Stomach smooth muscle (tissue), 2 donors: ENCODE data around the gene TMEM126A.
A peak's percentile ranks its signal among the peaks of the same experiment; 100 is the strongest.

ENCODE experiments used
- H3K27ac ChIP-seq: one replicate; pipeline ENCODE4 v1.7.0; 2013; ENCODE audit warnings: mild to moderate bottlenecking, low read length, inconsistent platforms
- H3K27me3 ChIP-seq, 2 donors: one replicate each; pipeline ENCODE4 v1.7.0; 2013; ENCODE audit warnings: low read length in 2 of 2; ENCODE audit not compliant: insufficient read depth in 2 of 2, control insufficient read depth in 1 of 2
- H3K36me3 ChIP-seq, 2 donors: one replicate each; pipeline ENCODE4 v1.7.0; 2013; ENCODE audit warnings: low read length in 2 of 2; ENCODE audit not compliant: control insufficient read depth in 2 of 2, insufficient read depth in 2 of 2
- H3K4me1 ChIP-seq: one replicate; pipeline ENCODE4 v1.7.0; 2013; ENCODE audit warnings: low read length; ENCODE audit not compliant: control insufficient read depth, insufficient read depth
- H3K4me3 ChIP-seq, 2 donors: one replicate each; pipeline ENCODE4 v1.7.0; 2013; ENCODE audit warnings: low read length in 2 of 2
- H3K9ac ChIP-seq, 2 donors: one replicate each; pipeline ENCODE4 v1.7.0; 2013; ENCODE audit warnings: low read length in 2 of 2, mild to moderate bottlenecking in 1 of 2
- H3K9me3 ChIP-seq, 2 donors: one replicate each; pipeline ENCODE4 v1.7.0; 2013; ENCODE audit warnings: low read length in 2 of 2; ENCODE audit not compliant: control insufficient read depth in 2 of 2
- donor health status: healthy.
- donor health status: Pancreatic carcinoma.

The TMEM126A gene

GRCh38 chr11:85672105-85672902 is 24.5 kb downstream of the TMEM126A start:
- no peak overlapping the region for H3K4me3 ChIP-seq
- H3K9me3 ChIP-seq = peaks cover 0 to 2% of the 10 kb centered on the region in 2 donors
- no peaks in the 10 kb centered on the region for H3K4me1 ChIP-seq
- no peak overlapping the region for H3K9ac ChIP-seq
- H3K36me3 ChIP-seq = no peaks in the 10 kb centered on the region
- no peaks in the 10 kb centered on the region for H3K27me3 ChIP-seq
- no peak overlapping the region for H3K27ac ChIP-seq

GRCh38 chr11:85673393-85673792 is 25.6 kb downstream of the TMEM126A start:
- H3K4me1 ChIP-seq = no peaks in the 10 kb centered on the region
- H3K9ac ChIP-seq = no peak overlapping the region
- H3K36me3 ChIP-seq = no peaks in the 10 kb centered on the region
- no peak overlapping the region for H3K27ac ChIP-seq
- H3K4me3 ChIP-seq = no peak overlapping the region
- H3K9me3 ChIP-seq = peaks cover 0 to 2% of the 10 kb centered on the region in 2 donors
- H3K27me3 ChIP-seq = no peaks in the 10 kb centered on the region

DNA sequence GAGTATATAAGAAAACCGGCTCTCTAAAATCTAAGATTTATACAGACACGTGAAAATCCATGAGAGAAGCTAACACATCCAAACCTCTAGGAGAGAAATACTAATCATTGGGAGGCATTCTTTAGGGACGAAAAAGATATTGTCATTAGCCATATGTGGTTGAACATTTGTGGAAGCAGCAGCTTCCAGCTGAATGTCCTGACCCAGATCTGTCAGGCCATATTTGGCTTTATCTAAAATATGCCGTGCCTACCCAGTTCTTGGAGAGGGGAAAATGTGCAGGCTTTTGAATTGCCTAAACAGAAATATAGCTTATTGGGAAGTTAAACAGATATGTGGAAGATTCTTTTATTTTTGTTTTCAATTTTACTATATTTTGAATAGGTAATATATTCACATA is 31.8 kb downstream of the TMEM126A start:
- peaks cover 16% of the 10 kb centered on the region for H3K4me1 ChIP-seq
- H3K36me3 ChIP-seq = no peaks in the 10 kb centered on the region
- no peaks in the 10 kb centered on the region for H3K27me3 ChIP-seq
- H3K27ac ChIP-seq = no peak overlapping the region
- no peak overlapping the region for H3K4me3 ChIP-seq
- H3K9ac ChIP-seq = no peak overlapping the region
- peaks cover 0 to under 1% of the 10 kb centered on the region in 2 donors for H3K9me3 ChIP-seq

DNA sequence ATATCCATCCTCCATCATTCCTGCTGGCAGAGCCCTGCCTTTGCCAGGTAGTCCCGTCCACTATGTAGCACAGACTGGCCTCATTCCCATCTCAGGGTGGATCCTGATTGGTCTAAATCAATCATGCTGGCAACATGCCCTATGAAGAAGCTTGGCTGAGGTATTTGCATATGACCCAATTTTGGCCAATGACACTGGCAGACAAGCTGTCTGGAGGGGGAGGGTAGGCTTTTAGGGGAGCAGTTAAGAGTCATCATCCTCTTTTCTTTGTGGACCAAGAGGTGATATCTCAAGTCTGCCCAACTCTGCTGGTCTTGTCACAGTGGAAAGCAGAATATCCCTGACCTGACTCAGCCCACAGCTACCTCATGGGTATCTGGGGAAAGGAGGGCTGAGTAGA is 33.1 kb downstream of the TMEM126A start:
- Histone ChIP-seq H3K36me3 (no peaks in the 10 kb centered on the region), H3K27ac (no peak overlapping the region), H3K4me3 (no peak overlapping the region), H3K27me3 (no peaks in the 10 kb centered on the region), H3K9ac (no peak overlapping the region), H3K4me1 (peaks cover 30% of the 10 kb centered on the region), H3K9me3 (no peaks in the 10 kb centered on the region)

- Histone ChIP-seq H3K27me3 (no peaks in the 10 kb centered on the region), H3K9me3 (no peaks in the 10 kb centered on the region), H3K4me3 (peak overlapping the region; percentile 78 to 81), H3K36me3 (no peaks in the 10 kb centered on the region), H3K9ac (peak overlapping the region; percentile 73 to 81), H3K4me1 (peaks cover 34% of the 10 kb centered on the region), H3K27ac (no peak overlapping the region)
These were observed 34.9 kb downstream of the TMEM126A start for GRCh38 chr11:85682330-85683305.

DNA sequence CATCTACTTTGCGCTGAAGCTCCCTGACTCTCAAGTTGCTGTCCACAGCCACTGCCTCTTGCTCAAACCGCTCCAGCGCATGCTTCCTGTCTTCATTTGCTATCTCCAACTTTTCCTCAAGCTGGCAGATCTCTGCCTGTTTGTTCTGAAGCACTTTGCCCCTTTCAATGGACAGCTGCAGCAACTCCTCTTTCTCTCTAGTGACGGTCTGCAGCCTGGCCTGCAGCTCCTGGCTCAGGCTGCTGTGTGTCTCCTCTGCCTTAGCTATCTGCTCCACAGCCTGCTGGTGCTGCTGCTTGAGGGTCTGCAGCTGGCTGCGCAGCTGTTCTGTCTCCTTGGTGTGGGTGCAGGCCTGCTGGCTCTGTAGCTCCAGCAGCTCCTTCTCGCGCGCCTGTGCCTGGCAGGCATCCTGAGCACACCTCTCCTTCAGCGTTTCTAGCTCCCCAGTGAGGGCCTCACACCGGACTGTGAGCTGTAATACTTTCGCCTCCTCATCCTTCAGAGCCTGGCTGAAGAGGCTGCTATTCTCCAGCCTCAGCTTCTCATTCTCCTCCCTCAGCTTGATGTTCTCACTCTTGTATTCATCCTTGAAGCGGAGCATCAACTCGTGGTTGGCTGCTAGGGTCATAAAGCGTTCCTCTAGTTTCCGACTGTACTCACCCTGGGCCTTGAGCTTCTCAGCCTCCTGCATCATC is 37.5 kb downstream of the TMEM126A start:
- Histone ChIP-seq H3K36me3 (no peaks in the 10 kb centered on the region), H3K4me1 (peaks cover 34% of the 10 kb centered on the region), H3K9ac (peak overlapping the region; percentile 50 to 75), H3K9me3 (no peaks in the 10 kb centered on the region), H3K4me3 (peak overlapping the region; percentile 64 to 87), H3K27ac (peak overlapping the region; percentile 56), H3K27me3 (no peaks in the 10 kb centered on the region)

DNA sequence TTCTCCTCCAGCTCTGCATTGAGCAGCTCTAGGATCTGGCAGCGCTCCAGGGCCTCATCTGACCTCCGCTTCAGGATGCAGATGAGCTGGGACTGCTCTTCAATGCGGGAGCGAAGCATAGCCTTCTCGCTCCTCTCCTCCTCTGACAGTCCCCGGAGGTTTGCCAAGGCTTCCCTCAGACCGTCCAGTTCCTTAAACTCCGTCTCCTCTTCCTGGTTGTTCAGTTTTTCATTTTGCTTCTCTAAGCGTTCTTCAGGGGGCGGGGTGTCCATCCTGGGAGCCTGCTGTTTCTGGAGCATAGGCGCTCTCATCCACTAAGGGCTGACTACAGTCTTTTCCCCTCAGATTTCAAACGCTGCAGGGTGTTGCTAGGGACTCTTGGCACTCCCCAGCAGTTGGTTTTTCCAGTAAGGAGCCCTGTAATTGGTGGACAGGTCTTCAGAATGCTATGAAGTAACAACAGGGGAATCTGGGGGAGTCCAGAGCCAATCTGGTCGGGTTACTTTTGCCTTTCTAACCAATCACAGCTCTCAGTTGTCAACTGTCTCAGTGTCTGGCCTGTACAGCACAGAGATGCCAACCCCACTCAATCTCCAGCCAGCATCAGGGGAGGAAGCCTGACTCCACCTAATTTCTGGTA is 38.2 kb downstream of the TMEM126A start, which contains the start of gene CCDC89:
Gene CCDC89, minus strand, starts transcription at position 376 of the 640 bp plus-strand sequence. Its CDS starts 65 bp downstream, at position 311.
- Histone ChIP-seq H3K27ac (peak within 1 kb of the TSS; percentile 56), H3K9me3 (no peaks in the 10 kb centered on the region), H3K9ac (peak within 1 kb of the TSS; percentile 50 to 75), H3K36me3 (no peaks in the 10 kb centered on the region), H3K4me1 (peaks cover 33% of the 10 kb centered on the region), H3K4me3 (peak within 1 kb of the TSS; percentile 64 to 87), H3K27me3 (no peaks in the 10 kb centered on the region)

- Histone ChIP-seq H3K36me3 (peaks cover 0 to 12% of the 10 kb centered on the region in 2 donors), H3K27ac (no peak overlapping the region), H3K27me3 (no peaks in the 10 kb centered on the region), H3K4me1 (no peaks in the 10 kb centered on the region), H3K4me3 (no peak overlapping the region), H3K9ac (no peak overlapping the region), H3K9me3 (no peaks in the 10 kb centered on the region)
These were observed 46.7 kb downstream of the TMEM126A start for GRCh38 chr11:85694385-85694980.

GRCh38 chr11:85695546-85695945 is 47.8 kb downstream of the TMEM126A start:
- Histone ChIP-seq H3K27ac (no peak overlapping the region), H3K4me3 (no peak overlapping the region), H3K27me3 (no peaks in the 10 kb centered on the region), H3K36me3 (peaks cover 0 to 12% of the 10 kb centered on the region in 2 donors), H3K9me3 (no peaks in the 10 kb centered on the region), H3K9ac (peak overlapping the region in 1 of 2 donors; percentile 9), H3K4me1 (no peaks in the 10 kb centered on the region)
